ENCODE results near the gene LSM14A.
A peak's percentile ranks its signal among the peaks of the same experiment; 100 is the strongest.

LSM14A gene

DNA sequence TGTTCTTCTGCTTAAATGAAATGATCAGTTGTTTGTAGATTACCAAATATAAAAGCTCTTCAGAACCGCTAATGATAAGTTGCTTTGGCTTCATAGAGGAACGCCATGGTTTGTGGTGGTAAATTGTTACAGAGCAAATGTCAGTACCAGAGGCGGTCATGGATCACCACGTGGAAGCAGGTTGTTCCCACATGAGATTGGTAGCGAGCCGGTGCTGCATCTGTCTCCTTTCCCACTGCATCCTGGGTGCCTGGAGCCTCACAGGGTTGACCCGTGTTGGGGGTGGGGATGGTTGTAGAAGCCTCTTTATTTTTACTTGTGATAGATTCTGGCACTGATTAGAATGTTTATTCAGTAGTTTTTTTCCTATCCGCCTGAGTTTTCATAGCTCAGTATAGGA lies 96.8 kb downstream of the LSM14A start:
- DNase-seq (ENCODE audit: low read depth), result no peak
- H3K4me3 ChIP-seq (replicated peaks; ENCODE audit: low read depth, low read length), result no peak overlapping the region
- TF ChIP-seq, protein P1, sequence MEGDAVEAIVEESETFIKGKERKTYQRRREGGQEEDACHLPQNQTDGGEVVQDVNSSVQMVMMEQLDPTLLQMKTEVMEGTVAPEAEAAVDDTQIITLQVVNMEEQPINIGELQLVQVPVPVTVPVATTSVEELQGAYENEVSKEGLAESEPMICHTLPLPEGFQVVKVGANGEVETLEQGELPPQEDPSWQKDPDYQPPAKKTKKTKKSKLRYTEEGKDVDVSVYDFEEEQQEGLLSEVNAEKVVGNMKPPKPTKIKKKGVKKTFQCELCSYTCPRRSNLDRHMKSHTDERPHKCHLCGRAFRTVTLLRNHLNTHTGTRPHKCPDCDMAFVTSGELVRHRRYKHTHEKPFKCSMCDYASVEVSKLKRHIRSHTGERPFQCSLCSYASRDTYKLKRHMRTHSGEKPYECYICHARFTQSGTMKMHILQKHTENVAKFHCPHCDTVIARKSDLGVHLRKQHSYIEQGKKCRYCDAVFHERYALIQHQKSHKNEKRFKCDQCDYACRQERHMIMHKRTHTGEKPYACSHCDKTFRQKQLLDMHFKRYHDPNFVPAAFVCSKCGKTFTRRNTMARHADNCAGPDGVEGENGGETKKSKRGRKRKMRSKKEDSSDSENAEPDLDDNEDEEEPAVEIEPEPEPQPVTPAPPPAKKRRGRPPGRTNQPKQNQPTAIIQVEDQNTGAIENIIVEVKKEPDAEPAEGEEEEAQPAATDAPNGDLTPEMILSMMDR (IDR thresholded peaks at IDR 0.05; ENCODE audit: low read length, missing control alignments), result no peak

DNA sequence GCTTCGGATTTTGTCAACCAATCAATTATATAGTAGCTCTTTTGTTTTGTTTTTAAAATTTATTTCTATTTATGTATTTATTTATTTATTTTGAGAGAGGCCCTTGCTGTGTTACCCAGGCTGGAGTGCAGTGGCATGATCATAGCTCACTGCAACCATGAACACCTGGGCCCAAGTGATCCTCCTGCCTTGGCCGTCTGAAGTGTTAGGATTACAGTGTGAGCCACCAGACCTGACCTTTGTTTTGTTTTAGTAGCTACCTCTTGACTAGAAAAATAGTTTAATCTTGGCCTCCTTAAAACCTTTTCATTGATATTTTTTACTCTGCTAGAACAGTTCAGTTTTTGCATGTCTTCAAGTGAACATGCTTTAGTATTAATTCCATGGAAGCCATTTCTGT lies 97.2 kb downstream of the LSM14A start:
- no peak for DNase-seq (ENCODE audit: low read depth)
- H3K4me3 ChIP-seq (replicated peaks; ENCODE audit: low read depth, low read length), result peak overlapping the region; percentile 15
- TF ChIP-seq, protein P1 (IDR thresholded peaks at IDR 0.05; ENCODE audit: low read length, missing control alignments), result no peak

DNA sequence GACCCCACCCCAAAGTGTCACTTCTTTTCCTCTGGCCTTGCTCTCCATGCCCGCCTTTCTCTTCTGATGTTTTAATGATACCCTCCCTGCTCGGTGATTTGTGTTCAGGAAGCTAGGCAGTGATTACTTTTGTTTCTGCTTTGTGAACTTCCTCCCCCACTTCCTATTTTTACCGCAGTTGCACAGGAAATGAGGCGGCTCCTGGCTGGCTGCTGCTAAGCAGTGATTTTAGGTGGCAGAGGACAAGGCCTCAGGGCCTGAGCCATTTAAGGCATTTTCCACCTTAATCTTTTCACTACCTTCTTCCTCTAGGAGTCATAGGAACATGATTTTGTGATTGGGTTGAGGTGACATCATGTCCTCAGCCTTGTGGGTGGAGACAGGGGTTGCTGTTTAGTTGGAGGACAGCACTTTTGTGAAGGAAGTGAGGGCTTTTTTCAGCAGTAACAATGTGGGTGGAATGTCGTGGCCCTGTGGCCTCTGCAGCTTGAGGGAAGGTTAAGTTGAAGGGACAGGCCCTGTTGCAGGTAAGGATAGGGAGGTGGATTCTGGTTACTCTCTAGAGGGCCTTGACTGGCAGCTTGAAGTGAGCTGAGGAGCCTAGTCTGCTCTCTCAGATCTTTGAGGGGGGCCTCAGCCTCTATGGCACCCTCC lies 97.8 kb downstream of the LSM14A start:
- TF ChIP-seq, protein P1 (IDR thresholded peaks at IDR 0.05; ENCODE audit: low read length, missing control alignments), result no peak
- DNase-seq (ENCODE audit: low read depth), result peak; percentile 92
- H3K4me3 ChIP-seq (replicated peaks; ENCODE audit: low read depth, low read length), result peak overlapping the region; percentile 15

DNA sequence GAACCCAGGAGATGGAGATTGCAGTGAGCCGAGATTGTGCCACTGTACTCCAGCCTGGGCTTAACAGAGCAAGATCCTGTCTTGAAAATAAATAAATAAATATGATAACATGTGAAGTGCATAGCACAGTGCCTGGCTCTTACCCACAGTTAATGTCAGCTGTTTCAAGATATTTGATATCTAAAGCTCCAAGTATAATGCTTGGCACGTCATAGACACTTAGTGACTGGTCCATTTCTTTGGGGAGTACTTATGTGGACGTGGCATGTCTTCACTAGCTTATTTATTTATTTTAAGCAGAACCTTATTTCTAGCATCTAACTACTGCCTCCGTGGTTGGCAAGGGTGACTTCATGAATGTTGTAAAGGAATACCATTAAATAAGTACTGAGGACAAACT lies 100.8 kb downstream of the LSM14A start:
- no peak for DNase-seq (ENCODE audit: low read depth)
- TF ChIP-seq, protein P1 (IDR thresholded peaks at IDR 0.05; ENCODE audit: low read length, missing control alignments), result no peak
- no peak overlapping the region for H3K4me3 ChIP-seq (replicated peaks; ENCODE audit: low read depth, low read length)

DNA sequence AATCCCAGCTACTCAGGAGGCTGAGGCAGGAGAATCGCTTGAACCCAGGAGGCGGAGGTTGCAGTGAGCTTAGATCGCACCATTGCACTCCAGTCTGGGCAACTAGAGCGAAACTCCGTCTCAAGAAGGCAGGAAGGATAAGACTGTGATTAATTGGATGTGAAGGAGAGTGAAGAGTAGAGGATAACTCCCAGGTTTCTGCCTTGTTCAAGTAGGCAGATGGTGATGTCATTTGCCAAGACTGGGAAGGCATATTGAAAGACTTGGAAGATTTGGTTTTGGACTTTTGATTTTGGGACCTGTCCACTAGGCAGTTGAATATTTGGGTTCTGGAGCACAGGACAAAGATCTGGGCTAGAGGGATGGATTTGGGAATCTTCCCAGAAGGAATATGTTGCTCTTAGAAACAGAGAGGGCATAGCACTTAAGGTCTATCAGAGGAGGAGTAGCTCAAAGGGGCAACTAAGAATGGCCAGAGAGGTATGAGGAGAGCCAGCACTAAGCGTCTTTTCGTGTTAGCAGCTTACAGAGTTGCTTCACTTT lies 102.1 kb downstream of the LSM14A start:
- peak; percentile 42 for DNase-seq (ENCODE audit: low read depth)
- H3K4me3 ChIP-seq (replicated peaks; ENCODE audit: low read depth, low read length), result peak overlapping the region; percentile 15
- TF ChIP-seq, protein P1 (IDR thresholded peaks at IDR 0.05; ENCODE audit: low read length, missing control alignments), result no peak

DNA sequence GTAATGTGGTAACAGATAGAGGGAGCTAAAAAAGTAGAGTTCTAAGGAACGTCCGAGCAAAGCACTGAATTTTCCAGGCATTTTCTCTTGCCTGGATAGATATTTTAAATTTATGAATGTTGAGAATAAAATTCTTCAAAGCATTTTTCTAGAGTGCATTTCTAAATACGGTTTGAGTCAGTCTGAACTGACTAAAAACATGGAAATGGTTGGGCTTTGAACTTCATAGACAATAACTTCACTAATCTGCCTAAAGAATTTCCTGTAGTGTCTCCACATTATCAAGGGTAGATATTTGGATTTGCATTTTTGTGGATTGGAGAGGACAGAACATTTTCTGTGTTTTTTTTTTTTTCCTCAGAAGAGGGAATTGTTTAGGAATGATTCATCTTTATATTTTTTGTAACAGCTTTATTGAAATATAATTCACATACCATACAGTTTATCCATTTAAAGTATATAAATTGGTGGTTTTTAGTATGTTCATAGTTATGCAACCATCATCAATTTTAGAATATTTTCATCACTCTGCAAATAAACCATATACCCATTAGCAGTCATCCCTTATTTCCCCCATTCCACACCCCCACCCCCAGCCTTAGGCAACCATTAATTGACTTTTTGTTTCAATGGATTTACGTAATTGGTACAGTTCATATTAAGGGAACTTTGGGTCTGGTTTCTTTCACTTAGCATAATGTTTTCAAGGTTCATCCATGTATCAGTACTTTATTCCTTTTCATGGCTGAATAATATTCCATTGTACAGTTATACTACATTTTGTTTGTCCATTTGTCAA lies 102.7 kb downstream of the LSM14A start:
- TF ChIP-seq, protein P1 (IDR thresholded peaks at IDR 0.05; ENCODE audit: low read length, missing control alignments), result no peak
- H3K4me3 ChIP-seq (replicated peaks; ENCODE audit: low read depth, low read length), result peak overlapping the region; percentile 15
- peak; percentile 94 for DNase-seq (ENCODE audit: low read depth)
